ENCODE data around the gene WDR48. TPM values are rescaled to one million over a fixed set of nuclear protein-coding genes. Genes with fewer than 3 reads are reported as not detected.
A peak's percentile ranks its signal among the peaks of the same experiment; 100 is the strongest.

Gene WDR48
- total and polyA plus RNA-seq, 9 of the 15 experiments (the other 6 are each of a cell fraction or from before 2014, with no cell fraction given) = 26.6 to 70.6 (median 48.0) TPM

DNA sequence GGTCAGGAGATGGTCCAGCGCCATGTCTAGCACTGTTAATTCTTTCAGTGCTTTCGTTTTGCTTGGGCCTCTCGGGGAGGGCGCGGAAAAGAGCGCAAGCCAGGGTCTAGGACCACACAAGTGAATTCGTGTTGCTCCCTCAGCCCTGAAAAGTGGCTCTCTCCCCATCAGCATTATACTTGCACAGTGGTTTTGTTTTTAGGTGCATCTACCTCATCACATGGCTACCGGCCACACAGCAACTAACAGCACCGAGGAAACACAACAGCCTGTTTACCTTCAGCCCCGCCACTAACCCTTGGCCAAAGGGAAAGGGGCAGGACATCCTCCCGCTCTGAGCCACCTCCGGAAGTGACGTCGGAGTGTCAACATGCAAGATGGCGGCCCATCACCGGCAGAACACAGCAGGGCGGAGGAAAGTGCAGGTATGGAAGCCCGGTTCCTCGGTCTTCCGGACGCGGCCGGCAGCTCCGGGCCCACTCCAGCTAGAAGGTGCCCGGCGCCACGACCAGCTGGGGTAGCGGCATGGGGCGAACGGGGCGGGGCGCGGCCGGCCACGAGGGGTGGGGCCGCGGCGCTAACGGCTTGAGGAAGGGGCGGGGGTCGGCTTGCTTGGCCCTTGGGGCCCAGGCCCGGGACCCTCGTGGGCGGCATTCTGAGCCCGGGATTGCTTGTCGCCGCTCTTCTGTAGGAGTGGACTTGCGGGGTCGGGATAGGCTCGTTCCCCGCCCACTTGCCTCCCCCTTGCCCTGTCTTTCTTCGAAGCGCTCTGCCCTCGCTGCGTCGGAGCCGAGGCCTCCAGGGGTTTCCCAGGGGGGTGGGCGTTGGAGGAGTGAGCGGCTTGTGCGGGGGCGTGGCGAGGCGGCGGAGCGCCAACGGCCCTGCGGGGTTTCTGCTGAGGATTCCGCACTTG, at the start of gene WDR48, which contains the start of gene SCN11A (continued):
- TF ChIP-seq, protein P1, sequence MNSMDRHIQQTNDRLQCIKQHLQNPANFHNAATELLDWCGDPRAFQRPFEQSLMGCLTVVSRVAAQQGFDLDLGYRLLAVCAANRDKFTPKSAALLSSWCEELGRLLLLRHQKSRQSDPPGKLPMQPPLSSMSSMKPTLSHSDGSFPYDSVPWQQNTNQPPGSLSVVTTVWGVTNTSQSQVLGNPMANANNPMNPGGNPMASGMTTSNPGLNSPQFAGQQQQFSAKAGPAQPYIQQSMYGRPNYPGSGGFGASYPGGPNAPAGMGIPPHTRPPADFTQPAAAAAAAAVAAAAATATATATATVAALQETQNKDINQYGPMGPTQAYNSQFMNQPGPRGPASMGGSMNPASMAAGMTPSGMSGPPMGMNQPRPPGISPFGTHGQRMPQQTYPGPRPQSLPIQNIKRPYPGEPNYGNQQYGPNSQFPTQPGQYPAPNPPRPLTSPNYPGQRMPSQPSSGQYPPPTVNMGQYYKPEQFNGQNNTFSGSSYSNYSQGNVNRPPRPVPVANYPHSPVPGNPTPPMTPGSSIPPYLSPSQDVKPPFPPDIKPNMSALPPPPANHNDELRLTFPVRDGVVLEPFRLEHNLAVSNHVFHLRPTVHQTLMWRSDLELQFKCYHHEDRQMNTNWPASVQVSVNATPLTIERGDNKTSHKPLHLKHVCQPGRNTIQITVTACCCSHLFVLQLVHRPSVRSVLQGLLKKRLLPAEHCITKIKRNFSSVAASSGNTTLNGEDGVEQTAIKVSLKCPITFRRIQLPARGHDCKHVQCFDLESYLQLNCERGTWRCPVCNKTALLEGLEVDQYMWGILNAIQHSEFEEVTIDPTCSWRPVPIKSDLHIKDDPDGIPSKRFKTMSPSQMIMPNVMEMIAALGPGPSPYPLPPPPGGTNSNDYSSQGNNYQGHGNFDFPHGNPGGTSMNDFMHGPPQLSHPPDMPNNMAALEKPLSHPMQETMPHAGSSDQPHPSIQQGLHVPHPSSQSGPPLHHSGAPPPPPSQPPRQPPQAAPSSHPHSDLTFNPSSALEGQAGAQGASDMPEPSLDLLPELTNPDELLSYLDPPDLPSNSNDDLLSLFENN (IDR thresholded peaks at IDR 0.05; ENCODE audit: low read depth in 2 of 2, low read length in 2 of 2) = peak in 1 of 2 experiments; percentile 56; a peak in 1 of 4 replicates
- peak; percentile 95 to 99 (median 97) for TF ChIP-seq YY1 (IDR thresholded peaks at IDR 0.05; ENCODE audit: borderline replicate concordance in 1 of 3, control insufficient read depth in 1 of 3, extremely low read depth in 1 of 3, insufficient read depth in 3 of 3, insufficient read length in 1 of 3, insufficient replicate concordance in 2 of 3, low read depth in 1 of 3, low read length in 2 of 3)
- TF ChIP-seq ZNF507 (tag; conservative IDR thresholded peaks at IDR 0.05) = no peak
- peak; percentile 54; the same call in 1 of the 2 replicates for TF ChIP-seq ZNF143 (CRISPR knock-in tag; IDR thresholded peaks at IDR 0.05)
- no peak for TF ChIP-seq SAFB2 (IDR thresholded peaks at IDR 0.05; ENCODE audit: borderline replicate concordance, low read depth, low read length, severe bottlenecking)
- TF ChIP-seq NUFIP1 (IDR thresholded peaks at IDR 0.05; ENCODE audit: partially characterized antibody) = no peak
- TF ChIP-seq ZNF263 (CRISPR knock-in tag; IDR thresholded peaks at IDR 0.05; ENCODE audit: borderline replicate concordance) = peak; percentile 78
- no peak for TF ChIP-seq ZNF41 (CRISPR knock-in tag; conservative IDR thresholded peaks at IDR 0.05)
- TF ChIP-seq, protein P2, sequence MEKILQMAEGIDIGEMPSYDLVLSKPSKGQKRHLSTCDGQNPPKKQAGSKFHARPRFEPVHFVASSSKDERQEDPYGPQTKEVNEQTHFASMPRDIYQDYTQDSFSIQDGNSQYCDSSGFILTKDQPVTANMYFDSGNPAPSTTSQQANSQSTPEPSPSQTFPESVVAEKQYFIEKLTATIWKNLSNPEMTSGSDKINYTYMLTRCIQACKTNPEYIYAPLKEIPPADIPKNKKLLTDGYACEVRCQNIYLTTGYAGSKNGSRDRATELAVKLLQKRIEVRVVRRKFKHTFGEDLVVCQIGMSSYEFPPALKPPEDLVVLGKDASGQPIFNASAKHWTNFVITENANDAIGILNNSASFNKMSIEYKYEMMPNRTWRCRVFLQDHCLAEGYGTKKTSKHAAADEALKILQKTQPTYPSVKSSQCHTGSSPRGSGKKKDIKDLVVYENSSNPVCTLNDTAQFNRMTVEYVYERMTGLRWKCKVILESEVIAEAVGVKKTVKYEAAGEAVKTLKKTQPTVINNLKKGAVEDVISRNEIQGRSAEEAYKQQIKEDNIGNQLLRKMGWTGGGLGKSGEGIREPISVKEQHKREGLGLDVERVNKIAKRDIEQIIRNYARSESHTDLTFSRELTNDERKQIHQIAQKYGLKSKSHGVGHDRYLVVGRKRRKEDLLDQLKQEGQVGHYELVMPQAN (IDR thresholded peaks at IDR 0.05; ENCODE audit: borderline replicate concordance) = peak; percentile 5; the same call in 1 of the 2 replicates
- TF ChIP-seq, protein P3, sequence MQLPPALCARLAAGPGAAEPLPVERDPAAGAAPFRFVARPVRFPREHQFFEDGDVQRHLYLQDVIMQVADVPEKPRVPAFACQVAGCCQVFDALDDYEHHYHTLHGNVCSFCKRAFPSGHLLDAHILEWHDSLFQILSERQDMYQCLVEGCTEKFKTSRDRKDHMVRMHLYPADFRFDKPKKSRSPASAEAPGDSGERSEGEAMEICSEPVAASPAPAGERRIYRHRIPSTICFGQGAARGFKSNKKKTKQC (CRISPR knock-in tag; IDR thresholded peaks at IDR 0.05) = peak; percentile 92
- 0 out of 2 replicates have a peak, but pooled peaks have one; percentile 49 for TF ChIP-seq SMAD4 (CRISPR knock-in tag; conservative IDR thresholded peaks at IDR 0.05)
